Liver (tissue), 9 donors: ENCODE measurements around the gene SIRPA. TPM values are rescaled to one million over a fixed set of nuclear protein-coding genes. Genes with fewer than 3 reads are reported as not detected.

Source experiments
- DNase-seq: peaks from one replicate; pipeline ENCODE4 v3.0.0-alpha.2; 2017; ENCODE audit warnings: low spot score
- H3K27ac ChIP-seq, 2 donors: one replicate each; pipeline ENCODE4 v1.7.0; 2013; ENCODE audit warnings: inconsistent platforms in 2 of 2, low read length in 2 of 2, control low read depth in 1 of 2, low read depth in 1 of 2, mild to moderate bottlenecking in 1 of 2
- H3K27me3 ChIP-seq, 4 donors: one replicate each; pipeline versions ENCODE4 v1.6.1 to v1.7.0; 2013; ENCODE audit warnings: low read length in 3 of 4, inconsistent platforms in 1 of 4, mild to moderate bottlenecking in 1 of 4, moderate library complexity in 1 of 4; ENCODE audit not compliant: control insufficient read depth in 4 of 4, insufficient read depth in 4 of 4
- H3K36me3 ChIP-seq, 4 donors: one replicate each; pipeline versions ENCODE4 v1.6.1 to v1.7.0; 2013; ENCODE audit warnings: low read length in 3 of 4, mild to moderate bottlenecking in 3 of 4, low read depth in 1 of 4, moderate library complexity in 1 of 4; ENCODE audit not compliant: control insufficient read depth in 4 of 4, insufficient read depth in 3 of 4
- H3K4me1 ChIP-seq, 4 donors: one replicate each; pipeline versions ENCODE4 v1.6.1 to v1.7.0; 2013; ENCODE audit warnings: low read length in 3 of 4, mild to moderate bottlenecking in 3 of 4, moderate library complexity in 1 of 4; ENCODE audit not compliant: control insufficient read depth in 4 of 4, insufficient read depth in 4 of 4
- H3K4me3 ChIP-seq, 3 donors: one replicate each; pipeline versions ENCODE4 v1.6.1 to v1.7.0; 2013; ENCODE audit warnings: low read length in 3 of 3, control low read depth in 1 of 3, low read depth in 1 of 3, mild to moderate bottlenecking in 1 of 3
- H3K9ac ChIP-seq, 2 donors: one replicate each; pipeline ENCODE4 v1.7.0; 2013; ENCODE audit warnings: low read length in 2 of 2, mild to moderate bottlenecking in 2 of 2, moderate library complexity in 2 of 2, control low read depth in 1 of 2, low read depth in 1 of 2
- H3K9me3 ChIP-seq, 4 donors: one replicate each; pipeline versions ENCODE4 v1.6.1 to v1.7.0; 2013; ENCODE audit warnings: low read length in 3 of 4; ENCODE audit not compliant: control insufficient read depth in 4 of 4
- ATF3 ChIP-seq: IDR thresholded peaks from 2 replicates; pipeline ENCODE4 v1.6.1; 2016; ENCODE audit warnings: antibody characterized with exemption
- CTCF ChIP-seq: fragments of 150-350 bp; IDR thresholded peaks from 2 replicates; pipeline ENCODE4 v1.5.1; 2017; ENCODE audit warnings: improper control_type of control experiment, low read depth, low read length; ENCODE audit not compliant: missing input control
- EGR1 ChIP-seq, 2 donors: IDR thresholded peaks; 2 replicates each; pipeline ENCODE4 v1.6.1; 2016 to 2018; ENCODE audit warnings: antibody characterized with exemption in 2 of 2, low read depth in 2 of 2
- FOXA1 ChIP-seq: IDR thresholded peaks from 2 replicates; pipeline ENCODE4 v1.6.1; 2016; ENCODE audit warnings: antibody characterized with exemption
- FOXA2 ChIP-seq: IDR thresholded peaks from 2 replicates; pipeline ENCODE4 v1.6.1; 2016; ENCODE audit warnings: antibody characterized with exemption
- GABPA ChIP-seq, 2 donors: IDR thresholded peaks in 1 of 2; conservative IDR thresholded peaks in 1 of 2; 2 replicates each; pipeline ENCODE4 v1.6.1; 2016; ENCODE audit warnings: antibody characterized with exemption in 2 of 2, mild to moderate bottlenecking in 1 of 2, moderate library complexity in 1 of 2
- HNF4A ChIP-seq, 2 donors: conservative IDR thresholded peaks; 2 replicates each; pipeline ENCODE4 v1.6.1; 2016; ENCODE audit warnings: antibody characterized with exemption in 2 of 2, mild to moderate bottlenecking in 2 of 2
- HNF4G ChIP-seq: IDR thresholded peaks from 2 replicates; pipeline ENCODE4 v1.6.1; 2016; ENCODE audit warnings: antibody characterized with exemption
- JUND ChIP-seq, 2 donors: IDR thresholded peaks; 2 replicates each; pipeline ENCODE4 v1.6.1; 2016; ENCODE audit warnings: antibody characterized with exemption in 2 of 2
- MAX ChIP-seq: IDR thresholded peaks from 2 replicates; pipeline ENCODE4 v1.6.1; 2016; ENCODE audit warnings: antibody characterized with exemption
- NR2F2 ChIP-seq: IDR thresholded peaks from 2 replicates; pipeline ENCODE4 v1.6.1; 2016; ENCODE audit warnings: antibody characterized with exemption
- RAD21 ChIP-seq, 2 donors: IDR thresholded peaks; 2 replicates each; pipeline ENCODE4 v1.6.1; 2016; ENCODE audit warnings: antibody characterized with exemption in 2 of 2, mild to moderate bottlenecking in 2 of 2
- REST ChIP-seq: IDR thresholded peaks from 2 replicates; pipeline ENCODE4 v1.6.1; 2016; ENCODE audit warnings: antibody characterized with exemption, mild to moderate bottlenecking
- RXRA ChIP-seq, 2 donors: IDR thresholded peaks; 2 replicates each; pipeline ENCODE4 v1.6.1; 2017 to 2018; ENCODE audit warnings: antibody characterized with exemption in 2 of 2, mild to moderate bottlenecking in 1 of 2
- SP1 ChIP-seq: IDR thresholded peaks from 2 replicates; pipeline ENCODE4 v1.6.1; 2018; ENCODE audit warnings: antibody characterized with exemption, mild to moderate bottlenecking
- TAF1 ChIP-seq: conservative IDR thresholded peaks from 2 replicates; pipeline ENCODE4 v1.6.1; 2016; ENCODE audit warnings: antibody characterized with exemption, mild to moderate bottlenecking
- YY1 ChIP-seq: IDR thresholded peaks from 2 replicates; pipeline ENCODE4 v1.6.1; 2016; ENCODE audit warnings: antibody characterized with exemption, mild to moderate bottlenecking
- ZBTB33 ChIP-seq: IDR thresholded peaks from 2 replicates; pipeline ENCODE4 v1.6.1; 2016; ENCODE audit warnings: antibody characterized with exemption
- WGBS: extraction: QIAGEN DNeasy Blood & Tissue Kit; methylation state at CpG from one replicate; pipeline ENCODE4 v1.1.7; 2013; 5-methylcytosine and 5-hydroxymethylcytosine counted together
- polyA plus RNA-seq, 2 donors: library from polyadenylated mRNA; stranded (reverse) in 1 of 2; unstranded in 1 of 2; fragments of 200-250 nt in 1 of 2; fragments of >200 nt in 1 of 2; fragmentation: Nextera tagmentation in 1 of 2; extraction: Ambion mirVana in 1 of 2; gene quantifications; one replicate each; pipeline versions ENCODE4 v1.2.1 to v1.2.3, GENCODE V29; 2013 to 2015
- total RNA-seq, 2 donors: library from RNA; depleted of rRNA; stranded (reverse); fragments of >200 nt; gene quantifications; one replicate each; pipeline ENCODE4 v1.2.3, GENCODE V29; 2014
- donor health status: healthy.
- donor health status: healthy.
- donor health status: healthy.
- donor health status: healthy.
- donor health status: healthy.

SIRPA gene
- total and polyA plus RNA-seq, 4 donors = 5.4 to 47.5 (median 23.2) TPM

- DNase-seq = peak; percentile 44
- Histone ChIP-seq H3K9me3 (no peaks in the 10 kb centered on the region), H3K9ac (no peak overlapping the region), H3K27me3 (no peaks in the 10 kb centered on the region), H3K27ac (peak overlapping the region; percentile 90 to 98), H3K36me3 (no peaks in the 10 kb centered on the region), H3K4me3 (no peak overlapping the region), H3K4me1 (peaks cover 17 to 60% (median 54%) of the 10 kb centered on the region in 4 donors)
- TF ChIP-seq REST = peak; percentile 85
- peak in 1 of 2 donors; percentile 51 for TF ChIP-seq GABPA (IDR thresholded peaks at IDR 0.05 in 1 of 2, conservative IDR thresholded peaks at IDR 0.05 in 1 of 2)
- TF ChIP-seq ATF3 = peak; percentile 93
- peak; percentile 95 to 96 for TF ChIP-seq HNF4A (conservative IDR thresholded peaks at IDR 0.05)
- TF ChIP-seq RXRA (IDR thresholded peaks at IDR 0.05) = peak; percentile 97 to 100
- peak; percentile 61 to 69 for TF ChIP-seq RAD21 (IDR thresholded peaks at IDR 0.05)
- TF ChIP-seq JUND (IDR thresholded peaks at IDR 0.05) = peak; percentile 94
- peak; percentile 54 for TF ChIP-seq FOXA1
- TF ChIP-seq YY1 = peak; percentile 90
- TF ChIP-seq TAF1 = no peak
- TF ChIP-seq MAX = peak; percentile 97
- TF ChIP-seq EGR1 (IDR thresholded peaks at IDR 0.05; ENCODE audit: low read depth in 2 of 2) = peak; percentile 89 to 92
- peak; percentile 7 for TF ChIP-seq CTCF
- TF ChIP-seq NR2F2 = peak; percentile 95
- peak; percentile 98 for TF ChIP-seq SP1
- peak; percentile 73 for TF ChIP-seq HNF4G
- peak; percentile 46 for TF ChIP-seq FOXA2
- peak; percentile 95 for TF ChIP-seq ZBTB33
- WGBS = 17% methylated on average over 9 of the region's 9 CpGs
Observed at GRCh38 chr20:1945134-1945618, 50.0 kb downstream of the SIRPA start.
